HG03457 (cell line): ENCODE data around the gene SLC25A17.
"Not testable (repeated sequence)": the region's sequence is repeated elsewhere in the genome, so short reads cannot be mapped to it uniquely, and the experiment has no call there.

Source experiments
- ATAC-seq: cut with Tn5 transposase; IDR thresholded peaks from one replicate; pipeline ENCODE4 v1.9.1; 2021; ENCODE audit warnings: moderate number of reproducible peaks; ENCODE audit not compliant: unreplicated experiment

Gene SLC25A17

DNA sequence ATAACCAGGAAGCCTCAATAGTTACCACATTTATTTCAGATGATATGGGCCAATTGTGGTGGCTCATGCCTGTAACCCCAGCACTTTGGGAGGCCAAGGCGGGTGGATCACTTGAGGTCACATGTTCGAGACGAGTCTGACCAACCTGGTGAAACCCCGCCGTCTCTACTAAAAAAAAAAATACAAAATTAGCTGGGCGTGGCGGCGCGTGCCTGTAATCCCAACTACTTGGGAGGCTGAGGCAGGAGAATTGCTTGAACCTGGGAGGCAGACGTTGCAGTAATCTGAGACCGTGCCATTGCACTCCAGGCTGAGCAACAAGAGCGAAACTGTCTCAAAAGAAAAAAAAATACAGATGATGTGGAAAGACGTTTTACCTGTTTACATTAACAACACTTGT lies 60.3 kb downstream of the SLC25A17 start:
- not testable (repeated sequence) for ATAC-seq

DNA sequence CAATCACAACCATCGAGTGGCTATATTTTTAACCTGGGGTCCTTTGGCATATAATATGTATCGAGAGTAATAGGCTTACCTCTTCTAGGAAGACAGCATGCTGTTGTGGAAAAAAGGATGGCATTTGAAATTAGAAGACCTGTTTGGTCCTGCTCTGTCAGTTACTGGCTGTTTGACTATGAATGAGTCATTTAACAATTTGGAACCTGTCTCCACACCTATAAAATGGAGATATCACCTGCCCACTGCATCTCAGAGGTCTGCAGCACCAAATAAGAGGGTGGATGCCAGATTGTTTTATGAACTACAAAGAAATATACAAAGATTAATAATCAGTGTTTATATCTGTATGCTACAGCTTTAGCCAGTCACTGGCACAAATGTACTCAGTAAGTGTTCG lies 60.8 kb downstream of the SLC25A17 start:
- no peak for ATAC-seq

DNA sequence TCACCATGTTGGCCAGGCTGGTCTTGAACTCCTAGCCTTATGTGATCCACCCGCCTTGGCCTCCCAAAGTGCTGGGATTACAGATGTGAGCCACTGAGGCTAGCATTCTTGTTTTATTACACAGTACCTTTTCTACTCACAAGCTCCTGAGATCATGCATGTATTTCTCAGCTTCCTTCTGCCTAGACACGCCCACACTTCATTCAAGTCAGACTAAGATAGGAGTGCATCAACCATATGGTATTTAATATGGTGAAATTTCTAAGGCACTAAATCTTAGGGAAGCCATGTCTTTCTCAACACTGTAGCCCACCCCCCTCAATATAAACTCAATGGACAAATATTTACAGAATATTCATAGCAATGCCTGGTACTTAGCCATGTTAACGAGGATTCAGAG lies 62.1 kb downstream of the SLC25A17 start:
- no peak for ATAC-seq

DNA sequence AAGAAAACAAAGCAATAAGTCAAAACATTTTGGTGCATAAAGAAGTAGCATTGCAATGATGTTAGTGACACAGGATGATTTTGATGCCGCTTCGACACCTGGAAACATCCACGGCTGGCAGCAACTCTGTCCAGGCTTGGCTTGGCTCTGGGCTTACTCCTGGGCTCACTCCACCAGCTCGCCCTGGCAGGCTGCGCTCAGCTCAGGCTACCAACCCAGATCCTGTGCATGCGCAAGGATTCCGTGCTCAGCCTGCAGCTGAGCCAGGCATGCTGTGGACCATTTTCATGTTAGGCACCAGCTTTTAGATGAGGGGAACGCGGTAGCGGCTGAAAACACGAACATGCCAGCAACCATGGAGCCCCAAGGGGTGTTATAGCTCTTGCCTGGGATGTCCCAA lies 66.0 kb downstream of the SLC25A17 start:
- no peak for ATAC-seq

DNA sequence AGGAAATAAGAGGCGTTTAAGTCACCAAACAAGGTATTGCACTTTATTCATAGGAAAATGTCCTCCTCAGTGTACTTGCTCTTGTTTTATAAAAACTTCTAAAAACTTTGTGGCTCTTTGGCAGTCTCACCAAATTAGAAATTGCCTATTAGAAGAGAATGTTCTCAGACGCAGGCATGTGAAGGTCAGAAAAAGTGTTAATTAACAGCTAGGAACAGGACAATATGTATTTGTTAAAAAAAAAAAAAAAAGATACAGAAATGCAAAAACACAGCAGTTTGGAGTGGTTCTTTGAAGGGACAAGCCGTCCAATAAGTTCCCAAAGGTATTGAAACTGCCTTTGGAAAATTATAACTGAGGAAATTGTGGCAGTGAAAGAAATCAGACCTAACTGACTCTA lies 67.9 kb downstream of the SLC25A17 start:
- no peak for ATAC-seq

DNA sequence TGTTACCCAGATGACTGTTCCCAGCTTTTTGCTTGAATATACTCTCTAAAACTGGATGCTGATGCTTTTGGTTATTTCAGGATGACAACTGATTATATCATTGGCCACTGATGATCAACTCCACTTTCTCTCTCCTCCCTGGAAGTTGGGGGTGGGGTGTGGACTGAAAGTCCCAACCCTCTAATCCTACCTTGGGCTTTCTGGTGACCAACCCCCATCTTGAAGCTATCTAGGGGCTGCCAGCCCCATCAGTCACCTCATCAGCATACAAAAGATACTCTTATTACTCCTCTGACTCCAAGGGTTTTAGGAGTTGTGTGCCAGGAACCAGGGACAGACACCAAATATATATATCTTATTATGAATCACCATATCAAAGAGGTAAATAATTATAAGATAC lies 69.3 kb downstream of the SLC25A17 start:
- no peak for ATAC-seq

DNA sequence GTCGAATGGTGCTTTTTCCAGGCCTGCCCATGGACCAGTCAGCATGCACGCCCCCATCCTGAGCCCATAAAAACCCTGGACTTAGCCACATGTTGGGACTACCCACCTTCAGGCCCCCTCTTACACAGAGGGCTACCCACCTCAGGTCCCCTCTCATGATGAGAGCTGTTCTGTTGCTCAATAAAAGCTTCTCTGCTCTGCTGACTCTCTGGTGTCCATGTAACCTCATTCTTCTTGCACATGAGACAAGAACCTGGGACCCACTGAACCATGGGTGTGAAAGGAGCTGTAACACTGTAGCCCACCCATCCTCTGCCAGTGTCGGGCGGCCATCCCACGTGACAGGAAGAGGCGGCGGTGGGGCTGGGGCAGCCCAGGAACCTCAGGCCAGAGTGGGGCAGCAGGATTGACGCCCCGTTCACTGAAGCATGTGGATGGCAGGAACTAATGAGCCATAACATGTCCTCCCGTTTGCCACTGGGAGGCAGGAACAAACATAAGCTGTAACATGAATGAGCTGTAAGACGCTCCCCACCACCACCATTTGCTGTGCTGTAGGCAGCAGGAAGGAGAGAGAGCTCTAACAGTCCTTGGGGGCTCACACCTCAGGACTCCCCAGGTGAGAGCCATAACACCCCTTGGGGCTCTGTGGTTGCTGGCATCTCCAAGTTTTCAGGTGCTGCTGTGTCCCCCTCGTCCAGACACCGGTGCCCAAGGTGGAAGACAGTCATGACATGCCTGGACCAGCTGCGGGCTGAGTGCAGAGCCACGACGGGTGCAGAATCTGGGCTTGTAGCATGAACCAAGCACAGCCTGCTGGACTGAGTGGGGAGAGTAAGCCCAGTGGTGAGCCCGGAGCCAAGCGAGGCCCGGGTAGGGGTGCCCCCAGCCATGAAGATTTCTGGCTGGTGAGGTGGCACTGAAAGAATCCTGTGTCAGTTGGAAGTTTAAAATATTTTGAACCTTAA lies 70.5 kb downstream of the SLC25A17 start:
- no peak for ATAC-seq

DNA sequence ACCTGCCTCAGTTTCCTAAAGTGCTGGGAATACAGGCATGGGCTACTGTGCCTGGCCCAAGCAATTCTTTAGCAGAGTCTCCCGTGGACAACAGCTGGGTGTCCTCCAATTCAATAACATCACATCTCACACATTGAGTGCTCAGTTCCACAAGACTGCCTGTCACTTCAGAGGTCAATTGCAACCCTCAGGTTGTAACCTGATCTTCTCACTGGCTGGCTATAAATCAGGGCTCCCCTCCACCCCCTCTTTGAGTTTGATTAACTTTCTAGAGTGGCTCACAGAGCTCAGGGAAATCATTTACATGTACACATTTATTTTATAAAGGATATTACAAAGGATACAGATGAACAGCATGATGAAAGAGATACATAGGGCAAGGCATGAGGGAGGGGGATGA lies 71.8 kb downstream of the SLC25A17 start:
- no peak for ATAC-seq

DNA sequence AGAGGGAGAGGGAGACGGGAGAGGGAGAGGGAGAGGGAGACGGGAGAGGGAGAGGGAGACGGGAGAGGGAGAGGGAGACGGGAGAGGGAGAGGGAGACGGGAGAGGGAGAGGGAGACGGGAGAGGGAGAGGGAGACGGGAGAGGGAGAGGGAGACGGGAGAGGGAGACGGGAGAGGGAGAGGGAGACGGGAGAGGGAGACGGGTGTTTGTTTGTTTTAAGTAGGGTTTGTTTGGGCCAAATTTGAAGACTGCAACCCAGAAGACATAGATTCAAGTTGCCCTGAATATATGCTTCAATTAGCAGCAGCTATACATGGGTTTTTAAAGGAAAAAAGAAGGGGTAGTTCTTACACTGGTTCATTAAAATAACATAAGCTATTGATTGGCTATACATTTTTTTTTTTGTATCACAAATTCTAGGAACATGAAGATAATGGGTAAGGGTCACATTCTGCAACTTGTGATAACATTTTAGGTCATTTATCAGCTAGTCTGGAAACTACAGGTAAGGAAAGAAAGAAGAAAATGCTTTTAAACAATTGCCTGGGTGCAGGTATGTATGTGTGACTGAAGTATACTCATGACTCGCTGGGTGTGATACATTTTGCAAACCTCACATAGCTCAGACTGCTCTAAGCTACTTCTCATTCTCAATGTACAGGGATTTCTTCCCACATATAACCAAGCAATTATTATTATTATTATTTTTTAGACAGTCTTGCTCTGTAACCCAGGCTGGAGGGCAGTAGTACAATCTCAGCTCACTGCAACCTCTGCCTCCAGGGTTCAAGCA lies 72.5 kb downstream of the SLC25A17 start:
- ATAC-seq, result no peak

DNA sequence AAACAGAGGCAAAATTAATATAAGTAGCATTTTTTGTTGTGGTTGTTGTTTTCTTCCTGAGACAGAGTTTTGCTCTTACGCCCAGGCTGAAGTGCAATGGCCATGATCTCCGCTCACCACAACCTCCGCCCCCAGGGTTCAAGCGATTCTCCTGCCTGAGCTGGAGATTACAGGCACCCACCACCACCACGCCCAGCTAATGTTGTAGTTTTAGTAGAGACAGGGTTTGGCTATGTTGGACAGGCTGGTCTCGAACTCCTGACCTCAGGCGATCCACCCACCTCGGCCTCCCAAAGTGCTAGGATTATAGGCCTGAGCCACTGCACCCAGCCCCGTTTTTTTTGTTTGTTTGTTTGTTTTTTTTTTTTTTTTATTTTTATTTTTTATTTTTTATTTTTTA lies 75.4 kb downstream of the SLC25A17 start:
- ATAC-seq, result no peak

DNA sequence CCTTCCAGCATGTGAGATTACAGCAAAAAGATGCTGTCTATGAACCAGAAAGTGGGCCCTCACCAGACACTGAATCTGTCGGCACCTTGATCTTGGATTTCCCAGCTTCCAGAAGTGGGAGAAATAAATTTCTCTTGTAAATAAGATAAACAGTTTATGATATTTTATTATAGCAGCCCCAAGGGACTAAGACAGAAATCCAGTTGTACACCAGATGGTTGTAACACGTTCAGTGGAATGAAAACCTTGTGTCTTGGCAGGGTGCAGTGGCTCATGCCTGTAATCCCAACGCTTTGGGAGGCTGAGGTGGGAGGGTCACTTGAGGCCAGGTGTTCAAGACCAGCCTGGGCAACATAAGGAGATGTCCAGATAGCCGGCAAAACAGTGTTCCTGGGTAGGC lies 78.0 kb downstream of the SLC25A17 start:
- ATAC-seq, result no peak

DNA sequence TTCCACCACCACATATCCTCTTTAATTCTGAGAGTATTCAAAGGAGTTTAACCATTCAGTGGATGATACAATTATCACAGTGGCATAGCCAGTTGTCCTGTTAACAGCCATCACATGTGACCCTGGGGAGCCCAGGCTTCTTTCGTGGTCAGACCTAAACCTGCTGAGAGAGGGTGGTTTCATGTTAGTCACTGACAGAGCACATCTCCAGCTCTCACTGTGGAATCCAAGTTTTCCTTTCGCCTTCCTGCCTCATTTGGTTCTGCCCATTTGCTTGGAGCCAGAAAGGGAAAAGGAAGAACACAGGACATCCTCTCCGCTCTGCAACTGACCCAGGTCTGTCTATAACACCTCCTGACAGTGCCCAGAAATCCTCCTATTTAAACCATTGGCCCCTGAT lies 79.4 kb downstream of the SLC25A17 start:
- no peak for ATAC-seq

DNA sequence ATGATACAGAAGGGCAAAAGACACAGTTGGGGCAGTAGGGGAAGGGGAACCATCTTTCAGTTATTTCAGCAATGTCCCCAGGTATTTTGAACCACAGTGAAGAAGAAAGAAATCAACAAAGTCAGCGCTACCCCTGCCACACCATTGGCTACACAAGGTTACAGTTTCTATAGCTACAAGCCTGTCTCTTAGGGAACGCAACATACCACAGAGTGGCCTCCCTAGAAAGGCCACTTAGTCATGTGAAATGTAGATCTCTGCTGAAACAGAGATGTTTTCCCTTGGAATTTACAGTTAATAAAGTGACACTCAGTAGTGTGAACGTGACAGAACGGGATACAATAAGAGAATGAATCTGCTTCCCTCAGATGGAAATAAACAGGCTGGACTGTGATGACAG lies 85.2 kb downstream of the SLC25A17 start:
- no peak for ATAC-seq

DNA sequence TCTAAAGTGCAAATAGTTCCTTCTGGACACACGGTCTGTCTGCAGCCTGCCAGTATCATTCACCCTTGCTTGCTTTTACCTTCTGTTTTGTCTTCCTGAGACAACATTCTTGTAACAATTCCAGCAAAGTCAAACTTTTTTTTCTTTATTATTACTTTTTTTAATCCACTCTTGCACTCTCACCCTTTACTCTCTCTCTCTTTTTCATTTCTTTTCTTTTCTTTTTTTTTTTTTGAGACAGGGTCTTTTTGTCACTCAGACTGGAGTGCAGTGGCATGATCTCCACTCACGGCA lies 86.2 kb downstream of the SLC25A17 start:
- no peak for ATAC-seq

DNA sequence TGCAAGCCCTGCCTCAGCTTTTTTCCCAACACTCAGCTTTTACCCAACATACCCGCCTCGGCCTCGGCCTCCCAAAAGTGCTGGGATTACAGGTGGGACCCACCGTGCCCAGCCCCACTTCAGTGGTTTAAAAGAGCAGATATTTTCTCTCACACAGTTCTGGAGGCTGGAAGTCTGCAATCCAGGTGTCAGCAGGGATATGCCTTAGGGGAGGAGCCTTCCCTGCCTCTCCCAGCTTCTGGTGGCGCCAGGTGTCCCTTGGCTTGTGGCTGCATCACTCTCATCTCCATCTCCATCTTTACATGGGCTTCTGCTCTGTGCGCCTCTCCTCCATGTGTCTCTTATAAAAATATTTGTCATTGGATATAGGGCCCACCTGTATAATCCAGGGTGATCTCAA lies 89.9 kb downstream of the SLC25A17 start:
- ATAC-seq, result no peak

DNA sequence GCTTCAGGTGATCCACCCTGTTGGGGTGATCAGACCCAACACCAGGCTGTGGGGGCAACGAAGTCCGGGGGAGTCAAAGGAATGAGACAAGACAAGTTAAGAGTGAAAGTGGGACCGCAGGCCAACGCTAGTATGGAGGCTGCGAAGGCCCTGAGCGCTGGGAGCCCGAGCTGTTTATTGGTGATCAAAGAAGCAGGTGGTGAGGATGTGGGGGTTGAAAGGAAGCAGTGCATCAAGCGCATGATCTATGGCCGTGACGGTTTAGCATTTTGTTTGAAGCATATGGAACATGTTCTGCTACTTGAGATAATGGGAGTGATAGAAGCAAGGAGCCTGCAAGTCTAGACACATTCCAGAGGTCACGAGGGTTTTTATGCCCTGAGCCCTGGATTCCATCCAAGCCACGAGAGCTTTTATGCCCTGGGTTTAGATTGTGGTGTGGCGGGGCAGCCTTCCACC lies 90.4 kb downstream of the SLC25A17 start:
- ATAC-seq, result no peak

DNA sequence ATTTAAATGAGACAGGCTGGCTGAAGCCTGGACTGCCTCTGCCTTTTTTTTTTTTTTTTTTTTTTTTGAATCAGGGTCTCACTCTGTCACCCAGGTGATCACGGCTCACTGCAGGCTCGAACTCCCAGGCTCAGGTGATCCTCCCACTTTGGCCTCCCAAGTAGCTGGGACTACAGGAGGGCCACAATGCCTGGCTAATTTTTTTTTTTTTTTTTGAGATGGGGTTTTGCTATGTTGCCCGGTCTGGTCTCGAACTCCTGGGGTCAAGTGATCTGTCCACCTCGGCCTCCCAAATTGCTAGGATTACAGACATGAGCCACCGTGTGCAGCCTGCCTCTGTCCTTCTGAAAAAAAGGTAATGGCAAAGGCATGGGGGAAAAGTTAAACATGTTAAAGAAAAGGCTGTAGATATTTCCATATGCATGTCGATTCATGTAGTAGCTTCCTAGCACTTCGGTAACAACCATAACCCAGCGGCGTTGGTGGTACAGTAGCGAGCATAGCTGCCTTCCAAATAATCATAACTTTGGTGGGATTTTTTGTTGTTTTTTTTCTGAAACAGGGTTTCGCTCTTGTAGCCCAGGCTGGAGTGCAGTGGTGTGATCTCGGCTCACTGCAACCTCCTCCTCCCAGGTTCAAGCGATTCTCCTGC lies 91.1 kb downstream of the SLC25A17 start:
- no peak for ATAC-seq

DNA sequence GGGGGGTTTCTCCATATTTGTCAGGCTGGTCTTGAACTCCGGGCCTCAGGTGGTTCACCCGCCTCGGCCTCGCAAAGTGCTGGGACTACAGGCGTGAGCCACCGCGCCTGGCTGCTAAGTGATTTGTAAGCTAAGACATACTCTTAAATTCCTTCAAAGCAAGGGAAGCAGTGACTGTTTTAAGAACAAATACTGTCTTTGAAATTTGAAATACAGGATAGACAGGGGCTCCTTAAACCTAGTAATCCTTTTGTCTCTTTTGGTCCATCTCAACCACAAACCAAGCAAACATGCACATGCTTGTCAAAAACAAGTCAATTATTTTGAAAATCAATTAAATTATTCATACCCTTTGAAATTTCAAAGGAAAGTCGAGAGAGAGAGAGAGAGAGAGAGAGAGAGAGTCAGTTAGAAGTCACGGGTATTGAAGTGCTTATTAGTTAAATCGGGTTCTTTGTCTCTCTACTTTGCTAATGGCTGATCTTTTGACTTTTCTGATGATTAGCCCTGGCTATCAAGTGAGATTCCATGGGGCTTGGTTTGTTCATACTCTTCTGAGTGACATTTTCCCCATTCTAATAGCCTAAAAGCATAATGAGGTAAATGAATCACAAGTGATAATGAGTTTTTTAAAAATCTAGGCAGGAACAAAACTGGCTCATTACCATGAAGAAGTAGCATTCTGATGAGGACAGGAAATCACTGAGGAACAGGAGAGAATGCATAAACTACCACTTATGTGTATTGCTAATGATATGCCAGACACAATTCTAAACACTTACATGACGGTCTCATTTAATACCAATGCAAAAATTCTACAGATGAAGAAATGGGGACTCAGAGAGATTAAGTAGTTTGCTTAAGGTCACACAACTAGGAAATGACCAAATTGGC lies 91.8 kb downstream of the SLC25A17 start:
- no peak for ATAC-seq

DNA sequence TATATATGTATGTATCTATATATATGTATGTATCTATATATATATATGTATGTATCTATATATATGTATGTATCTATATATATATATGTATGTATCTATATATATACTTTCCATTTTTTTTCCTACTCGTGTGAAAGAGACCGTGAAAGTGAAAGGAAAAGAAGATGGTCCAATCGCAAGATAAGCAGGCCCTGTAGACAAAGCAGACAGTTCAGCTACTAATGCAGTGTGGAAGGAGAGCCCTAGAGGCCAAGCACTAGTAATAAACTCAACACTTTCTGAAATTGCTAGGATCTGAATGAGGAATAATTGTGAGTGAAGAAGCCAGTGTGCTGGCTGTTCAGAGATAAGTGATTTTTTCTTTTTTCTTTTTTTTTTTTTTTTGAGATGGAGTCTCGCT lies 92.6 kb downstream of the SLC25A17 start:
- no peak for ATAC-seq

DNA sequence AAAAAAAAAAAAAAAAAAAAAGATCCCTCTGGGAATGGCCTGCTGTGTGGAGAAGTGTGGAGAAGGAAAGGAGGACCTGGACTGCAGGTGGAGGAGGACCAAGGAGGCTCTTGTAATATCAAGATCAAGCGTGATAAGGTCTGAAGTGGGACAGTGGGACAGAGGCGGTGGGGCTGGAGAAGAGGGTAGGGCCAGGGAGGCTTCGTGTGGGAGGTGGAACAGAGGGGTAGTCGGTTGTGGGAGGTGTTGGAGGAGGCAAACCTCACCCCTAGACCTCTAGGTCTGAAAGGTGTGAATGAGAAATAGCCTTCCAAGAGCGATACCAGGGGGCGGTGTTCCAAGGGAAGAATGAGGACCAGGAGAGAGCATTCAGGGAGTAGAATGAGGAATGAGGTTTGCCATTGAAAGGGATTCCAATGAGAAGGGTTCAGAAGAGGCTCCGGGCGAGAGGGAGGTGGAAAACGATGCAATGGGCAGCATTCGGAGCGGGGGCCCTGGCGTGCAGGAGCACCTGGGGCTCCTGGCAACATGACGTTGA lies 95.7 kb downstream of the SLC25A17 start:
- ATAC-seq, result no peak
